BJ (cell line): ENCODE data around the gene NPIPB8. TPM values are rescaled to one million over a fixed set of nuclear protein-coding genes. Genes with fewer than 3 reads are reported as not detected.
"Not testable (repeated sequence)": the region's sequence is repeated elsewhere in the genome, so short reads cannot be mapped to it uniquely, and the experiment has no call there.

Experiments
- CTCF ChIA-PET: fragments of 350-600 bp; formaldehyde crosslinking; extraction: SDS; loops from one replicate; lab custom pipeline; 2021; ENCODE audit warnings: antibody characterized with exemption, inconsistent platforms; lab: Yijun Ruan, JAX
- POLR2A ChIA-PET: fragments of 300-600 bp; sonication (Branson Sonifier 250); formaldehyde crosslinking; extraction: SDS; loops from one replicate; lab custom pipeline; 2021; ENCODE audit warnings: antibody characterized with exemption; lab: Charles Lee
- DNase-seq: peaks from one replicate; pipeline ENCODE4 v3.0.0-alpha.2; 2011; ENCODE audit warnings: low read depth
- H3K27me3 ChIP-seq: 2 replicates; pipeline ENCODE4 v1.6.0; 2011; ENCODE audit warnings: low read length; ENCODE audit not compliant: control insufficient read depth, insufficient read depth
- H3K36me3 ChIP-seq: 2 replicates; pipeline ENCODE4 v1.5.1; 2011; ENCODE audit warnings: low read length; ENCODE audit not compliant: control insufficient read depth, insufficient read depth
- H3K4me3 ChIP-seq: 2 replicates; pipeline ENCODE4 v1.5.1; 2011; ENCODE audit warnings: low read depth, mild to moderate bottlenecking, control low read depth, low read length
- polyA plus RNA-seq: library from polyadenylated mRNA; depleted of rRNA; stranded (reverse); fragments of >200 nt; gene quantifications from 2 replicates; pipeline ENCODE4 v1.2.3, GENCODE V29; 2011

NPIPB8 gene
- polyA plus RNA-seq, 1 experiment = not detected

GRCh38 chr16:28638359-28638758 lies 494 bp downstream of the NPIPB8 start:
- DNase-seq, CTCF ChIA-PET, POLR2A ChIA-PET, H3K36me3 ChIP-seq, H3K4me3 ChIP-seq, H3K27me3 ChIP-seq: not testable (repeated sequence)

- H3K36me3 ChIP-seq, POLR2A ChIA-PET, H3K27me3 ChIP-seq, DNase-seq, CTCF ChIA-PET, H3K4me3 ChIP-seq: not testable (repeated sequence)
Measured at GRCh38 chr16:28639959-28640358, 2.1 kb downstream of the NPIPB8 start.

- H3K4me3 ChIP-seq, CTCF ChIA-PET, H3K27me3 ChIP-seq, DNase-seq, POLR2A ChIA-PET, H3K36me3 ChIP-seq: not testable (repeated sequence)
Measured at GRCh38 chr16:28666264-28666663, 28.4 kb downstream of the NPIPB8 start.

GRCh38 chr16:28667480-28667879 lies 29.6 kb downstream of the NPIPB8 start:
- DNase-seq, H3K27me3 ChIP-seq, H3K4me3 ChIP-seq, H3K36me3 ChIP-seq, CTCF ChIA-PET, POLR2A ChIA-PET: not testable (repeated sequence)

- POLR2A ChIA-PET, H3K27me3 ChIP-seq, H3K4me3 ChIP-seq, DNase-seq, CTCF ChIA-PET, H3K36me3 ChIP-seq: not testable (repeated sequence)
Measured at GRCh38 chr16:28668199-28668598, 30.3 kb downstream of the NPIPB8 start.

GRCh38 chr16:28688327-28688952 lies 50.6 kb downstream of the NPIPB8 start:
- POLR2A ChIA-PET, H3K27me3 ChIP-seq, CTCF ChIA-PET, H3K36me3 ChIP-seq, H3K4me3 ChIP-seq, DNase-seq: not testable (repeated sequence)

- DNase-seq, H3K4me3 ChIP-seq, H3K36me3 ChIP-seq, POLR2A ChIA-PET, CTCF ChIA-PET, H3K27me3 ChIP-seq: not testable (repeated sequence)
Measured at GRCh38 chr16:28689425-28689824, 51.6 kb downstream of the NPIPB8 start.

- H3K27me3 ChIP-seq, POLR2A ChIA-PET, DNase-seq, CTCF ChIA-PET, H3K36me3 ChIP-seq, H3K4me3 ChIP-seq: not testable (repeated sequence)
Measured at GRCh38 chr16:28691722-28692121, 53.9 kb downstream of the NPIPB8 start.

GRCh38 chr16:28693257-28693950 lies 55.5 kb downstream of the NPIPB8 start:
- H3K36me3 ChIP-seq, DNase-seq, POLR2A ChIA-PET, H3K27me3 ChIP-seq, H3K4me3 ChIP-seq, CTCF ChIA-PET: not testable (repeated sequence)

GRCh38 chr16:28699792-28700191 lies 61.9 kb downstream of the NPIPB8 start:
- DNase-seq, CTCF ChIA-PET, H3K4me3 ChIP-seq, H3K27me3 ChIP-seq, POLR2A ChIA-PET, H3K36me3 ChIP-seq: not testable (repeated sequence)

GRCh38 chr16:28700349-28700748 lies 62.5 kb downstream of the NPIPB8 start:
- H3K36me3 ChIP-seq, H3K4me3 ChIP-seq, CTCF ChIA-PET, POLR2A ChIA-PET, DNase-seq, H3K27me3 ChIP-seq: not testable (repeated sequence)

- POLR2A ChIA-PET, H3K4me3 ChIP-seq, CTCF ChIA-PET, H3K27me3 ChIP-seq, DNase-seq, H3K36me3 ChIP-seq: not testable (repeated sequence)
Measured at GRCh38 chr16:28701384-28701783, 63.5 kb downstream of the NPIPB8 start.

- CTCF ChIA-PET, POLR2A ChIA-PET, DNase-seq, H3K27me3 ChIP-seq, H3K4me3 ChIP-seq, H3K36me3 ChIP-seq: not testable (repeated sequence)
Measured at GRCh38 chr16:28704246-28704645, 66.4 kb downstream of the NPIPB8 start.
